Heart left ventricle (tissue), 16 donors: ENCODE measurements around the gene MLLT3. TPM values are rescaled to one million over a fixed set of nuclear protein-coding genes. Genes with fewer than 3 reads are reported as not detected.

Source experiments
- ATAC-seq, 4 donors: fragments of 200-7000 bp; cut with Tn5 transposase; one replicate each; pipeline ENCODE4 v1.9.1; 2020 to 2022; ENCODE audit warnings: moderate library complexity in 4 of 4, mild to moderate bottlenecking in 3 of 4, moderate number of reproducible peaks in 1 of 4
- DNase-seq, 5 donors: peaks; one replicate each; pipeline ENCODE4 v3.0.0-alpha.2; 2020
- H3K27ac ChIP-seq, 12 donors: fragments of 200-600 bp; sonication (generic) in 4 of 12; one replicate each; pipeline versions ENCODE4 v1.5.0 to v1.8.0; 2016 to 2022; ENCODE audit warnings: mild to moderate bottlenecking in 2 of 12
- H3K27me3 ChIP-seq, 9 donors: fragments of 200-600 bp; sonication (generic) in 2 of 9; one replicate each; pipeline versions ENCODE4 v1.5.1 to v1.8.0; 2016 to 2022; ENCODE audit warnings: mild to moderate bottlenecking in 3 of 9
- H3K36me3 ChIP-seq, 9 donors: fragments of 200-600 bp; sonication (generic) in 2 of 9; one replicate each; pipeline versions ENCODE4 v1.5.0 to v1.8.0; 2018 to 2022; ENCODE audit warnings: mild to moderate bottlenecking in 2 of 9
- H3K4me1 ChIP-seq, 12 donors: fragments of 200-600 bp; sonication (generic) in 4 of 12; one replicate each; pipeline versions ENCODE4 v1.5.0 to v1.8.0; 2016 to 2022; ENCODE audit warnings: mild to moderate bottlenecking in 3 of 12
- H3K4me3 ChIP-seq, 12 donors: fragments of 200-600 bp; sonication (generic) in 4 of 12; one replicate each; pipeline versions ENCODE4 v1.5.0 to v1.8.0; 2017 to 2022; ENCODE audit warnings: mild to moderate bottlenecking in 9 of 12, moderate library complexity in 4 of 12
- H3K9me3 ChIP-seq, 12 donors: fragments of 200-600 bp; sonication (generic) in 4 of 12; one replicate each; pipeline versions ENCODE4 v1.5.0 to v1.8.0; 2016 to 2022; ENCODE audit warnings: mild to moderate bottlenecking in 1 of 12
- CTCF ChIP-seq, 12 donors: fragments of 200-600 bp; sonication (generic) in 4 of 12; IDR thresholded peaks; one replicate each; pipeline versions ENCODE4 v1.5.0 to v1.8.0; 2018 to 2022; ENCODE audit warnings: antibody characterized with exemption in 12 of 12, mild to moderate bottlenecking in 5 of 12
- POLR2A ChIP-seq, 2 donors: fragments of 450-650 bp; IDR thresholded peaks; one replicate each; pipeline ENCODE4 v1.6.1; 2017; ENCODE audit warnings: antibody characterized with exemption in 2 of 2, mild to moderate bottlenecking in 2 of 2, moderate library complexity in 2 of 2
- WGBS, 4 donors: extraction: QIAGEN DNeasy Blood & Tissue Kit in 2 of 4; methylation state at CpG; one replicate each; pipeline versions ENCODE4 v1.1.5 to v1.1.7; 2013 to 2018; 5-methylcytosine and 5-hydroxymethylcytosine counted together
- intact Hi-C, 10 donors: fragments of 100-400 bp; cut with DNase I; formaldehyde crosslinking; loops; one replicate each; pipeline versions ENCODE4 v1.11.1 to v1.14.2; 2022
- polyA plus RNA-seq, 2 donors: library from polyadenylated mRNA; stranded (reverse); fragments of 200-250 nt; gene quantifications; one replicate each; pipeline ENCODE4 v1.2.3, GENCODE V29; 2013
- total RNA-seq, 9 donors: library from RNA; depleted of rRNA in 2 of 9; stranded (reverse); fragments of >200 nt in 2 of 9; fragmentation: NEBNext Ultra II Directional in 3 of 9; extraction: Animal tissue kit (Norgen Biotek cat#: 25700) in 3 of 9; gene quantifications; one replicate each; pipeline versions ENCODE4 v1.1.0 to v1.2.4, GENCODE V29; 2016 to 2023
- donor health status: ischemic (EF 13 %, LVEDD 7.1; RV severe dilation, severe dysfunction).
- donor health status: healthy with polysubstance abuse.
- donor health status: DM: no; HTN: yes; CAD: no.
- donor health status: DM: no; HTN: no; CAD: no.
- donor health status: ischemic (EF 25% LVEDD 6.9; RV normal size, moderate dysfunction).
- donor health status: ischemic (EF 25% LVEDD 5.7; RV mildly dilated, moderate dysfunction).
- donor health status: healthy.
- donor health status: DM: yes; HTN: yes; CAD: no.
- donor health status: ischemic (EF 35%, LVEDD 5.7; RV mildly dilated, moderate dysfunction).
- donor health status: nonischemic (EF 11% LVEDD 7.7; RV severe dilation, severe dysfunction).
- donor health status: DM: yes; HTN: yes; CAD: no.
- donor health status: PGD.
- donor health status: ischemic (EF 29% LVEDD 5.4; RV normal size, mild dysfunction).
- donor health status: nonischemic (EF 23%, LVEDD 6.1; RV moderate dilation, normal function).

The MLLT3 gene
- total and polyA plus RNA-seq, 11 donors = 7.5 to 21.0 (median 15.3) TPM

DNA sequence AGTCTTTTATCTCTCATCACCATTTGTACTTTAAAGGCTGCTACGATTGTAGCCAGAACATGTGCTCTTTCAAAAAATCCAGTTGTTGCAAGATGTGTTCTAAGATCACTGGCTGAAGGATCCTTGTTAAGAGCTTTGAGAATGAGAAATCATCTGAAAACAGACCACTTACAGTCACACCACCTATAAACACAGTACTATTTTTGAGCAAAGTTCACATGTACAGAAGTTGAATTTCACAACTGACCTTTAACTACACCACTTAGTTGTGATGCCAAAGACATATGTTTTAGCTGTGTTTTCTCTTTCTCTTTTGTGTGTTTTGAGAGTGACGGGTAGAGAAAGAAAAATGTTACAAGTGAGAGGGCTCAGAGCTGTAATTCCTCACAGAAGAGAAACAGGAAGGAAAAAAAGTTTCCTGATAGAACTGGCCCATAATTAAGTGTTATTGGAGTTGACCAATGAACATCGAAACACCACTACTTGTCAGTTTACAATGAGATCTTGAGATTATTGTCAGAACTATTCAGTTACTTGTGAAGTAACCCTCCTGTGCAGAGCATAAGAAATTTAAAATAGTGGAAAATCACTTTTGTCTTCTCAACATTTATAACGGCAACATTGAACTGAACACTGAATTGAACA lies 245.4 kb downstream of the MLLT3 start:
- intact Hi-C loops = no loop called here
- 65 to 73% (median 66%) methylated on average over 4 of the region's 4 CpGs for WGBS, 4 donors
- H3K4me1 ChIP-seq = peaks cover 0 to under 1% (median 0%) of the 10 kb centered on the region in 12 donors
- no peak overlapping the region for H3K27ac ChIP-seq
- no peaks in the 10 kb centered on the region for H3K9me3 ChIP-seq
- ATAC-seq = no peak
- no peaks in the 10 kb centered on the region for H3K27me3 ChIP-seq
- H3K4me3 ChIP-seq = no peak overlapping the region
- no peak for DNase-seq
- no peaks in the 10 kb centered on the region for H3K36me3 ChIP-seq
- TF ChIP-seq POLR2A (IDR thresholded peaks at IDR 0.05) = no peak
- no peak for TF ChIP-seq CTCF (IDR thresholded peaks at IDR 0.05)

DNA sequence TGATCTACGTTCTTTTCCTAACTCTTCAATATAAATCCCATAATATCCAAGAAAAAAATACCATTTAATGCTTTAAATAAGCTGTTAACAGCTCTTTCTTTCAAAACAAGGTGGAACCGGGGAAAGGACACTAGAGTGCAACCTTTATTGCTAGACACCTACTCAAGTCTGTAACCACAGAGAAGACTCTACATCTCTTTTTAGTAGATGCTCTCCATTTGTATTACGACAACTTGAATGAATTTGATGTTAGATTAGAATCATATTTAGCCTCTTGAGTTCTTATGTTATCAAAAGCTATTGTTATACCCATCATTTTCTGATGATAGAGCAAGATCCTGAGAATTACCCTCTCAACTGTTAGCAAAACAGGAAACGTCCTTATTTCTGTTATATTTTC lies 246.3 kb downstream of the MLLT3 start:
- Histone ChIP-seq H3K4me1 (no peaks in the 10 kb centered on the region), H3K36me3 (no peaks in the 10 kb centered on the region), H3K9me3 (no peaks in the 10 kb centered on the region), H3K27ac (no peak overlapping the region), H3K4me3 (no peak overlapping the region), H3K27me3 (no peaks in the 10 kb centered on the region)
- no peak for DNase-seq
- TF ChIP-seq CTCF (IDR thresholded peaks at IDR 0.05) (no peak), POLR2A (IDR thresholded peaks at IDR 0.05) (no peak)
- ATAC-seq = no peak
- intact Hi-C loops = no loop called here
- WGBS, 4 donors = 85 to 92% (median 91%) methylated on average over 4 of the region's 4 CpGs

DNA sequence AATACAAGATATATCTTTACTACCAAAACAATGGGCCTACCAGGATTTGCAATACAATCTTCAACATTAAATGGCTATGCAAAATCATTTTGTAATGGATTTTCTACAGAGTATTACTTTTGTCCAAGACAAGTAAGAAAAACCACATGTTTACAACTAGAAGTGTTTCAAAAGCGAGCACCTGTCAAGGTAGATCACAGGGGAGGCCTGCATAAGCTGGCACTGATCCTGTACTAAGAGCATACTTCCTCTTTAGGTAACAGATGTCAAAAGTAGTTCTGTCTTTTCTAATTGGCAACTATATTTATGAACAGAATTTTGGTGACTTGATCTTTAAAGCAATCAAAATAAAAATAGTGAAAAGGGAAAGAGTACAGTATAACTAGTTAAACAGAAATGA lies 249.0 kb downstream of the MLLT3 start:
- no peaks in the 10 kb centered on the region for H3K9me3 ChIP-seq
- no peaks in the 10 kb centered on the region for H3K27me3 ChIP-seq
- no peaks in the 10 kb centered on the region for H3K36me3 ChIP-seq
- intact Hi-C loops = no loop called here
- DNase-seq = no peak
- peaks cover 0 to 4% (median 0%) of the 10 kb centered on the region in 12 donors for H3K4me1 ChIP-seq
- no peak for ATAC-seq
- no peak overlapping the region for H3K4me3 ChIP-seq
- WGBS, 4 donors = 92 to 100% (median 97%) methylated on average over 1 of the region's 1 CpG
- no peak overlapping the region for H3K27ac ChIP-seq
- TF ChIP-seq CTCF (IDR thresholded peaks at IDR 0.05) (no peak), POLR2A (IDR thresholded peaks at IDR 0.05) (no peak)

- Histone ChIP-seq H3K27me3 (no peaks in the 10 kb centered on the region), H3K4me3 (no peak overlapping the region), H3K36me3 (no peaks in the 10 kb centered on the region), H3K27ac (no peak overlapping the region), H3K9me3 (no peaks in the 10 kb centered on the region), H3K4me1 (peaks cover 0 to 4% (median 0%) of the 10 kb centered on the region in 12 donors)
- WGBS, 4 donors = 95 to 99% (median 98%) methylated on average over 1 of the region's 1 CpG
- TF ChIP-seq POLR2A (IDR thresholded peaks at IDR 0.05) (no peak), CTCF (IDR thresholded peaks at IDR 0.05) (peak in 2 of 12 donors; percentile 17 to 25)
- ATAC-seq (no peak), DNase-seq (no peak)
- intact Hi-C loops = loop anchor here in 2 of 10 donors (10.0 kb wide), 2 partner anchors 105 to 735 kb away; no protein-coding TSS in a partner anchor
These were observed 252.9 kb downstream of the MLLT3 start for GRCh38 chr9:20369391-20369790.
